Astrocyte (in vitro differentiated cells and primary cell): ENCODE measurements around the gene SHB. TPM values are rescaled to one million over a fixed set of nuclear protein-coding genes. Genes with fewer than 3 reads are reported as not detected.

Source experiments
- DNase-seq: peaks from one replicate; pipeline ENCODE4 v3.0.0-alpha.2; 2010; ENCODE audit warnings: low read depth
- FAIRE-seq: peaks from 2 replicates; lab custom pipeline; 2011; peaks lifted over from hg19 to GRCh38; lab: Jason Lieb, UNC
- H2AFZ ChIP-seq: 2 replicates; pipeline ENCODE4 v1.6.0; 2012; ENCODE audit warnings: low read depth, low read length, inconsistent platforms
- H3K27ac ChIP-seq: 2 replicates; pipeline ENCODE4 v1.5.1; 2011; ENCODE audit warnings: low read depth, low read length, inconsistent platforms
- H3K27me3 ChIP-seq: 2 replicates; pipeline ENCODE4 v1.6.0; 2011; ENCODE audit warnings: low read length, inconsistent platforms; ENCODE audit not compliant: insufficient read depth
- H3K36me3 ChIP-seq: 2 replicates; pipeline ENCODE4 v1.5.1; 2011; ENCODE audit warnings: low read length, inconsistent platforms; ENCODE audit not compliant: insufficient read depth
- H3K4me1 ChIP-seq: 2 replicates; pipeline ENCODE4 v1.5.1; 2011; ENCODE audit warnings: low read length, inconsistent platforms; ENCODE audit not compliant: insufficient read depth
- H3K4me2 ChIP-seq: 2 replicates; pipeline ENCODE4 v1.6.0; 2012; ENCODE audit warnings: low read length, inconsistent platforms
- H3K4me3 ChIP-seq: 2 replicates; pipeline ENCODE4 v1.5.1; 2011; ENCODE audit warnings: low read depth, mild to moderate bottlenecking, low read length, inconsistent platforms; ENCODE audit not compliant: insufficient read depth
- H3K79me2 ChIP-seq: 2 replicates; pipeline ENCODE4 v1.6.0; 2012; ENCODE audit warnings: mild to moderate bottlenecking, low read length, inconsistent platforms; ENCODE audit not compliant: insufficient read depth
- H3K9ac ChIP-seq: 2 replicates; pipeline ENCODE4 v1.6.0; 2012; ENCODE audit warnings: mild to moderate bottlenecking, low read length, inconsistent platforms
- H3K9me3 ChIP-seq: 2 replicates; pipeline ENCODE4 v1.5.1; 2012; ENCODE audit warnings: low read depth, mild to moderate bottlenecking, low read length, inconsistent platforms; ENCODE audit not compliant: insufficient read depth
- H4K20me1 ChIP-seq: 2 replicates; pipeline ENCODE4 v1.6.0; 2012; ENCODE audit warnings: low read length, inconsistent platforms; ENCODE audit not compliant: insufficient read depth
- H3K27ac Mint-ChIP-seq: one replicate; pipeline ENCODE4 v1.8.0; 2021; ENCODE audit warnings: mild to moderate bottlenecking, mixed read lengths; ENCODE audit not compliant: unreplicated experiment
- H3K27me3 Mint-ChIP-seq: one replicate; pipeline ENCODE4 v1.8.0; 2021; ENCODE audit warnings: low read depth, mixed read lengths; ENCODE audit not compliant: unreplicated experiment
- H3K36me3 Mint-ChIP-seq: one replicate; pipeline ENCODE4 v1.8.0; 2021; ENCODE audit warnings: low read depth, mixed read lengths; ENCODE audit not compliant: unreplicated experiment
- H3K4me1 Mint-ChIP-seq: one replicate; pipeline ENCODE4 v1.8.0; 2021; ENCODE audit warnings: low read depth, mixed read lengths; ENCODE audit not compliant: unreplicated experiment
- H3K4me3 Mint-ChIP-seq: one replicate; pipeline ENCODE4 v1.8.0; 2021; ENCODE audit warnings: mild to moderate bottlenecking, moderate library complexity, mixed read lengths; ENCODE audit not compliant: unreplicated experiment
- H3K9me3 Mint-ChIP-seq: one replicate; pipeline ENCODE4 v1.8.0; 2021; ENCODE audit warnings: mild to moderate bottlenecking, mixed read lengths; ENCODE audit not compliant: unreplicated experiment
- CTCF ChIP-seq: IDR thresholded peaks from 2 replicates; pipeline ENCODE4 v1.5.1; 2011; ENCODE audit warnings: low read depth, mild to moderate bottlenecking, inconsistent platforms, low read length, moderate library complexity; ENCODE audit not compliant: insufficient read depth
- EZH2 ChIP-seq: IDR thresholded peaks from 2 replicates; pipeline ENCODE4 v1.6.1; 2012; ENCODE audit warnings: mild to moderate bottlenecking, low read length, inconsistent platforms; ENCODE audit not compliant: insufficient read depth
- total RNA-seq: library from RNA; stranded (reverse); gene quantifications from 2 replicates; pipeline ENCODE4 v1.2.1, GENCODE V29; 2021

SHB gene
- total RNA-seq, 1 donor from 2014 or later = 53.4 TPM

DNA sequence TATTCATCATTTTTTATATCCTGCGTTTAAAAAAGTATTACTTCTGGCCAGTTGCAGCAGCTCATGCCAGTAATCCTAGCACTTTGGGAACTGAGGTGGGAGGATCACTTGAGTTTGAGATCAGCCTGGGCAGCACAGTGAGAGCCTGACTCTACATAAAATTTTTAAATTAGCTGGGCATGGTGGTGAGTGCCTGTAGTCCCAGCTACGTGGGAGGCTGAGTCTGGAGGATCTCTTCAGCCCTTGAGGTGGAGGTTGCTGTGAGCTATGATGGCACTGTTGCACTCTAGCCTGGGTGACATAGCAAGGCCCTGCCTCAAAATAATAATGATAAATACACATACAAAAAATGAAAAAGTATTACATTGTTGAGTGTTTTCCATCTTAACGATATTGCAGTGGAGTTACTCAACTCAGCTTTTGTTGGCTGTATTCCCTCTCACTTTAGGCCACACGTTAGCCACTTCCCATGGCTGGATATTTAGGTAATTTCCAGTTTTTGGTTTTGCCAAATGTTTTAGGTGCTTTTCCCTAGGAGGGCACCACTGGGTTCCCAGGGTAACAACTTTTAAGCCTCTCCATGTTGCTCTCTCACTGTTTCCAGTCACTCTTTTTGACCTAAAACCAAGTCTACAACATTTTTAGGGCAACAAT, 20.6 kb downstream of the SHB start:
- peak overlapping the region; percentile 87 for H3K27ac ChIP-seq

GRCh38 chr9:38047301-38048251, 21.5 kb downstream of the SHB start:
- no peaks in the 10 kb centered on the region for H3K27me3 Mint-ChIP-seq
- Histone ChIP-seq H3K79me2 (peaks cover 90% of the 10 kb centered on the region), H3K4me2 (peak overlapping the region; percentile 78), H2AFZ (no peak overlapping the region), H3K4me1 (peaks cover 35% of the 10 kb centered on the region), H3K4me3 (peak overlapping the region; percentile 9), H3K36me3 (no peaks in the 10 kb centered on the region), H3K9ac (peak overlapping the region; percentile 75), H4K20me1 (peaks cover 55% of the 10 kb centered on the region), H3K27ac (peak overlapping the region; percentile 87), H3K27me3 (no peaks in the 10 kb centered on the region), H3K9me3 (no peaks in the 10 kb centered on the region)
- H3K9me3 Mint-ChIP-seq = no peaks in the 10 kb centered on the region
- peaks cover 14% of the 10 kb centered on the region for H3K36me3 Mint-ChIP-seq
- DNase-seq (peak; percentile 97), FAIRE-seq (peak; percentile 88)
- peak overlapping the region; percentile 37 for H3K4me3 Mint-ChIP-seq
- peaks cover 65% of the 10 kb centered on the region for H3K4me1 Mint-ChIP-seq
- TF ChIP-seq CTCF = no peak
- TF ChIP-seq EZH2 = no peak
- H3K27ac Mint-ChIP-seq = peak overlapping the region; percentile 97

More for the DNA sequence above, 20.6 kb downstream of the SHB start:
- H3K4me3 Mint-ChIP-seq = peak overlapping the region; percentile 37
- Histone ChIP-seq H3K79me2 (peaks cover 90% of the 10 kb centered on the region), H3K36me3 (no peaks in the 10 kb centered on the region), H3K27me3 (no peaks in the 10 kb centered on the region), H3K4me2 (peak overlapping the region; percentile 78), H4K20me1 (peaks cover 54% of the 10 kb centered on the region), H3K9me3 (no peaks in the 10 kb centered on the region), H3K9ac (peak overlapping the region; percentile 75), H3K4me1 (peaks cover 32% of the 10 kb centered on the region), H2AFZ (no peak overlapping the region), H3K4me3 (no peak overlapping the region)
- no peaks in the 10 kb centered on the region for H3K9me3 Mint-ChIP-seq
- peaks cover 13% of the 10 kb centered on the region for H3K36me3 Mint-ChIP-seq
- no peak for FAIRE-seq
- H3K27ac Mint-ChIP-seq = peak overlapping the region; percentile 97
- H3K27me3 Mint-ChIP-seq = no peaks in the 10 kb centered on the region
- peak; percentile 64 for DNase-seq
- peaks cover 61% of the 10 kb centered on the region for H3K4me1 Mint-ChIP-seq
- no peak for TF ChIP-seq CTCF
- no peak for TF ChIP-seq EZH2
